Stimulated activated naive B cell treated with anti-CD40 and anti-IgM and Interleukin-4, amounts not matched to agents 10 μg/mL and 1 μg/mL and 100 μg/mL, for 72 hours (primary cell): Measurements from ENCODE around the gene ZCWPW2.

Experiments used
- ATAC-seq, 2 donors: fragments of 150-1000 bp; cut with Tn5 transposase; replicated peaks; 2 replicates each; pipeline ENCODE4 v1.10.0; 2021; ENCODE audit warnings: moderate library complexity in 1 of 2
- DNase-seq: peaks from one replicate; pipeline ENCODE4 v3.0.0; 2021
- H3K27ac Mint-ChIP-seq: one replicate; pipeline ENCODE4 v1.8.0; 2022; ENCODE audit warnings: mild to moderate bottlenecking, mixed read lengths
- H3K27me3 Mint-ChIP-seq, 2 donors: one replicate each; pipeline ENCODE4 v1.8.0; 2022; ENCODE audit warnings: mixed read lengths in 2 of 2
- H3K36me3 Mint-ChIP-seq, 2 donors: one replicate each; pipeline ENCODE4 v1.8.0; 2022; ENCODE audit warnings: mixed read lengths in 2 of 2, mild to moderate bottlenecking in 1 of 2
- H3K4me1 Mint-ChIP-seq, 2 donors: one replicate each; pipeline ENCODE4 v1.8.0; 2022; ENCODE audit warnings: mixed read lengths in 2 of 2, mild to moderate bottlenecking in 1 of 2
- H3K4me3 Mint-ChIP-seq, 2 donors: one replicate each; pipeline ENCODE4 v1.8.0; 2022; ENCODE audit warnings: mild to moderate bottlenecking in 2 of 2, mixed read lengths in 2 of 2, moderate library complexity in 1 of 2
- H3K9me3 Mint-ChIP-seq, 2 donors: one replicate each; pipeline ENCODE4 v1.8.0; 2022; ENCODE audit warnings: mixed read lengths in 2 of 2, mild to moderate bottlenecking in 1 of 2

The ZCWPW2 gene

GRCh38 chr3:28476194-28476593, 127.7 kb downstream of the ZCWPW2 start:
- no peaks in the 10 kb centered on the region for H3K27me3 Mint-ChIP-seq
- H3K36me3 Mint-ChIP-seq: no peaks in the 10 kb centered on the region
- ATAC-seq (peak; percentile 42 to 54), DNase-seq (no peak)
- H3K9me3 Mint-ChIP-seq: peaks cover 0 to 8% of the 10 kb centered on the region in 2 donors
- H3K4me3 Mint-ChIP-seq: no peak overlapping the region
- no peaks in the 10 kb centered on the region for H3K4me1 Mint-ChIP-seq
- no peak overlapping the region for H3K27ac Mint-ChIP-seq

- H3K9me3 Mint-ChIP-seq: peaks cover 0 to 8% of the 10 kb centered on the region in 2 donors
- no peaks in the 10 kb centered on the region for H3K36me3 Mint-ChIP-seq
- H3K27me3 Mint-ChIP-seq: no peaks in the 10 kb centered on the region
- H3K4me1 Mint-ChIP-seq: no peaks in the 10 kb centered on the region
- no peak overlapping the region for H3K27ac Mint-ChIP-seq
- DNase-seq: no peak
- ATAC-seq: no peak
- H3K4me3 Mint-ChIP-seq: no peak overlapping the region
Measured at GRCh38 chr3:28476764-28477163, 128.2 kb downstream of the ZCWPW2 start.

GRCh38 chr3:28485164-28485563, 136.6 kb downstream of the ZCWPW2 start:
- Mint-ChIP-seq H3K27ac (no peak overlapping the region), H3K27me3 (no peaks in the 10 kb centered on the region), H3K4me1 (no peaks in the 10 kb centered on the region), H3K36me3 (peaks cover 0 to 1% of the 10 kb centered on the region in 2 donors), H3K4me3 (no peak overlapping the region), H3K9me3 (peaks cover 3 to 8% of the 10 kb centered on the region in 2 donors)
- ATAC-seq (no peak), DNase-seq (no peak)

GRCh38 chr3:28495301-28495700, 146.8 kb downstream of the ZCWPW2 start:
- DNase-seq (no peak), ATAC-seq (no peak)
- H3K4me3 Mint-ChIP-seq: no peak overlapping the region
- H3K9me3 Mint-ChIP-seq: peaks cover 0 to 2% of the 10 kb centered on the region in 2 donors
- H3K27ac Mint-ChIP-seq: no peak overlapping the region
- no peaks in the 10 kb centered on the region for H3K36me3 Mint-ChIP-seq
- no peaks in the 10 kb centered on the region for H3K27me3 Mint-ChIP-seq
- no peaks in the 10 kb centered on the region for H3K4me1 Mint-ChIP-seq

GRCh38 chr3:28502397-28502937, 153.9 kb downstream of the ZCWPW2 start:
- Mint-ChIP-seq H3K27me3 (no peaks in the 10 kb centered on the region), H3K36me3 (no peaks in the 10 kb centered on the region), H3K27ac (no peak overlapping the region), H3K4me3 (no peak overlapping the region), H3K4me1 (no peaks in the 10 kb centered on the region), H3K9me3 (peaks cover 0 to 2% of the 10 kb centered on the region in 2 donors)
- ATAC-seq: no peak
- no peak for DNase-seq

- H3K27me3 Mint-ChIP-seq: no peaks in the 10 kb centered on the region
- no peaks in the 10 kb centered on the region for H3K9me3 Mint-ChIP-seq
- no peak for ATAC-seq
- H3K4me1 Mint-ChIP-seq: no peaks in the 10 kb centered on the region
- H3K27ac Mint-ChIP-seq: no peak overlapping the region
- no peak overlapping the region for H3K4me3 Mint-ChIP-seq
- no peak for DNase-seq
- no peaks in the 10 kb centered on the region for H3K36me3 Mint-ChIP-seq
Measured at GRCh38 chr3:28504976-28505375, 156.5 kb downstream of the ZCWPW2 start.

GRCh38 chr3:28521663-28522062, 173.1 kb downstream of the ZCWPW2 start:
- Mint-ChIP-seq H3K27me3 (no peaks in the 10 kb centered on the region), H3K4me1 (no peaks in the 10 kb centered on the region), H3K36me3 (no peaks in the 10 kb centered on the region), H3K4me3 (no peak overlapping the region), H3K9me3 (no peaks in the 10 kb centered on the region), H3K27ac (no peak overlapping the region)
- DNase-seq (no peak), ATAC-seq (no peak)

GRCh38 chr3:28542351-28542750, 193.8 kb downstream of the ZCWPW2 start:
- Mint-ChIP-seq H3K27ac (no peak overlapping the region), H3K9me3 (peaks cover 15 to 16% of the 10 kb centered on the region in 2 donors), H3K4me1 (no peaks in the 10 kb centered on the region), H3K27me3 (no peaks in the 10 kb centered on the region), H3K4me3 (no peak overlapping the region), H3K36me3 (no peaks in the 10 kb centered on the region)
- no peak for DNase-seq
- no peak for ATAC-seq

- Mint-ChIP-seq H3K27ac (no peak overlapping the region), H3K9me3 (peaks cover 16 to 19% of the 10 kb centered on the region in 2 donors), H3K36me3 (no peaks in the 10 kb centered on the region), H3K4me1 (no peaks in the 10 kb centered on the region), H3K27me3 (no peaks in the 10 kb centered on the region), H3K4me3 (no peak overlapping the region)
- ATAC-seq (no peak), DNase-seq (no peak)
Measured at GRCh38 chr3:28544236-28544635, 195.7 kb downstream of the ZCWPW2 start.

GRCh38 chr3:28544831-28545230, 196.3 kb downstream of the ZCWPW2 start:
- DNase-seq (no peak), ATAC-seq (no peak)
- H3K4me1 Mint-ChIP-seq: no peaks in the 10 kb centered on the region
- H3K4me3 Mint-ChIP-seq: no peak overlapping the region
- H3K27ac Mint-ChIP-seq: no peak overlapping the region
- no peaks in the 10 kb centered on the region for H3K36me3 Mint-ChIP-seq
- peaks cover 16 to 19% of the 10 kb centered on the region in 2 donors for H3K9me3 Mint-ChIP-seq
- no peaks in the 10 kb centered on the region for H3K27me3 Mint-ChIP-seq

GRCh38 chr3:28547677-28548076, 199.2 kb downstream of the ZCWPW2 start:
- Mint-ChIP-seq H3K27ac (no peak overlapping the region), H3K4me1 (no peaks in the 10 kb centered on the region), H3K27me3 (no peaks in the 10 kb centered on the region), H3K36me3 (no peaks in the 10 kb centered on the region), H3K4me3 (no peak overlapping the region), H3K9me3 (peaks cover 4 to 10% of the 10 kb centered on the region in 2 donors)
- DNase-seq (no peak), ATAC-seq (no peak)

GRCh38 chr3:28553175-28553574, 204.7 kb downstream of the ZCWPW2 start:
- no peaks in the 10 kb centered on the region for H3K27me3 Mint-ChIP-seq
- peaks cover 4 to 6% of the 10 kb centered on the region in 2 donors for H3K9me3 Mint-ChIP-seq
- no peak overlapping the region for H3K4me3 Mint-ChIP-seq
- H3K27ac Mint-ChIP-seq: no peak overlapping the region
- no peak for DNase-seq
- no peaks in the 10 kb centered on the region for H3K36me3 Mint-ChIP-seq
- no peak for ATAC-seq
- H3K4me1 Mint-ChIP-seq: no peaks in the 10 kb centered on the region

GRCh38 chr3:28556195-28556594, 207.7 kb downstream of the ZCWPW2 start:
- DNase-seq (no peak), ATAC-seq (no peak)
- Mint-ChIP-seq H3K36me3 (no peaks in the 10 kb centered on the region), H3K4me3 (no peak overlapping the region), H3K27me3 (no peaks in the 10 kb centered on the region), H3K27ac (no peak overlapping the region), H3K4me1 (no peaks in the 10 kb centered on the region), H3K9me3 (peaks cover 1 to 3% of the 10 kb centered on the region in 2 donors)

GRCh38 chr3:28564211-28564610, 215.7 kb downstream of the ZCWPW2 start:
- Mint-ChIP-seq H3K4me1 (no peaks in the 10 kb centered on the region), H3K4me3 (no peak overlapping the region), H3K27me3 (no peaks in the 10 kb centered on the region), H3K9me3 (peaks cover 5% of the 10 kb centered on the region in 2 donors), H3K27ac (no peak overlapping the region), H3K36me3 (no peaks in the 10 kb centered on the region)
- DNase-seq (no peak), ATAC-seq (no peak)

- DNase-seq (no peak), ATAC-seq (no peak)
- Mint-ChIP-seq H3K4me3 (no peak overlapping the region), H3K9me3 (peaks cover 0 to 2% of the 10 kb centered on the region in 2 donors), H3K27me3 (peaks cover 0 to 5% of the 10 kb centered on the region in 2 donors), H3K27ac (no peak overlapping the region), H3K4me1 (no peaks in the 10 kb centered on the region), H3K36me3 (no peaks in the 10 kb centered on the region)
Measured at GRCh38 chr3:28569357-28569756, 220.8 kb downstream of the ZCWPW2 start.

- H3K9me3 Mint-ChIP-seq: no peaks in the 10 kb centered on the region
- H3K27me3 Mint-ChIP-seq: peaks cover 30 to 40% of the 10 kb centered on the region in 2 donors
- ATAC-seq: no peak
- no peak overlapping the region for H3K4me3 Mint-ChIP-seq
- peaks cover 0 to 6% of the 10 kb centered on the region in 2 donors for H3K4me1 Mint-ChIP-seq
- no peaks in the 10 kb centered on the region for H3K36me3 Mint-ChIP-seq
- no peak for DNase-seq
- H3K27ac Mint-ChIP-seq: no peak overlapping the region
Measured at GRCh38 chr3:28574036-28574435, 225.5 kb downstream of the ZCWPW2 start.
